CD4-positive, alpha-beta T cell treated with Interleukin-15 for 4 hours (primary cell): ENCODE measurements around the gene SEC24D.
A peak's percentile ranks its signal among the peaks of the same experiment; 100 is the strongest.

Experiments used
- DNase-seq: peaks from one replicate; pipeline ENCODE4 v3.0.0-alpha.2; 2020; ENCODE audit warnings: low spot score

Gene SEC24D

DNA sequence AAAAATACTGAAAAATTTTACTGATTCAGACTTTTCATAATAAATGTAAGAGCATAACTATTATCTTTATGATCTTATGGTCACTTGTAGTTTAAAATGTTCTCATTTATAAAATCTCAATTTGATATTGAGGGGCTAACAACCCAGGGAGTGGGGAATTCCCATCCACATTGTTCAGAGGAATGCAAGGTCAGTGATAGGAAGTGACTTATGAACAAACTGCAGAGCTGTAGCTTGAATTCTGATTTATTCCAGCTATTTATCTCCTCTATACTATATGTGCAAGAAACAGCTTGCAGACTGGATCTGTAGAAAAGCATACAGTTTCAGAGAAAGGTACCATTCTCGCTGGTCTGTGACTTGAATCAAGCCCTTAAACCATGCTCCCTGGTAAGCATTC, 61.6 kb downstream of the SEC24D start:
- DNase-seq: no peak

DNA sequence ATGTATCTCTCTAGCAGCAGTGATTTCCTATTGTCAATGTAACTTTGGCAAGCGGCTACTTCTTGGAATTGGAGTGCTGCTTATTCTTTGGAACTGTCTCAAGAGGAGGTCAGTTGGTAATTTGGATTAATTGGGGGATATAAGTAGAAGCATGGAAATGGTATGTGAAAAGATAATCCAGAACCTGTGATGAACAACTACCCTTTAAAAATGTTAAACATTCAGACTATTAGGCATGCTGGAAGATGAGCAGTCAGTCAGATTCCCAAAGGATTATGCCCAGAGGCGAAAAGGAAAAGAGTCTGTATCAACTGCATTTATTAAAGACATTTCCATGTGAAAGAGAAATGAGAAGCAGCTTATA, 62.5 kb downstream of the SEC24D start:
- no peak for DNase-seq

DNA sequence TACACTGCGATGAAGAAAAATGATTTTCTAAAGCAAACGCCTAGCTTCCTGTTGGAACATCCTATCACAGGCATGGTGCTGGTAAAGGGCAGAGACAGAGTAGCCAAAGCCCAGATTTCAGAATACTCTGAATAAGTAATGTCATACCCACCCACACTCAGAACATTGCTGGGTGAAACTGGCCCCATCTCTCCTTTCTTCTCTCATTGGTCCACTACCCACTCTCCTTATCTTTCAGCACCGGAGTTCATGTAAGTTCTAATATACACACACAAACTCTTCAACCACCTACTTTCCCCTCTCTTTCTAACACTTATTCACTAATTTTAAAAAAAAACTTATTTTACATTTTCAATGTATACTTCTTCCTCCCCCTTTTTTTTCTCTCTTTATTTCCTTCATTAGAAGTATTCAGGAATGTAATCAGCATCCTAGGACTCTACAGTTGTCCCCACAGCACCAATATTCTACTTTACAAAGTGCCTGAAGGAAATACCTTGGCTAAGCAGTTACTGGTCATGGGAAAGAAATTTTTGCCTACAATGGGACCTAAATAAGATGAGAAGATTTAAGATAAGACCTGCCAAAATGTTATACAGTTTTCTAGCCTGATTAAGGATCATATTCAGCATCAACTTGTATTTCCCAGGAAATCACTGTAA, 63.0 kb downstream of the SEC24D start:
- DNase-seq: no peak

DNA sequence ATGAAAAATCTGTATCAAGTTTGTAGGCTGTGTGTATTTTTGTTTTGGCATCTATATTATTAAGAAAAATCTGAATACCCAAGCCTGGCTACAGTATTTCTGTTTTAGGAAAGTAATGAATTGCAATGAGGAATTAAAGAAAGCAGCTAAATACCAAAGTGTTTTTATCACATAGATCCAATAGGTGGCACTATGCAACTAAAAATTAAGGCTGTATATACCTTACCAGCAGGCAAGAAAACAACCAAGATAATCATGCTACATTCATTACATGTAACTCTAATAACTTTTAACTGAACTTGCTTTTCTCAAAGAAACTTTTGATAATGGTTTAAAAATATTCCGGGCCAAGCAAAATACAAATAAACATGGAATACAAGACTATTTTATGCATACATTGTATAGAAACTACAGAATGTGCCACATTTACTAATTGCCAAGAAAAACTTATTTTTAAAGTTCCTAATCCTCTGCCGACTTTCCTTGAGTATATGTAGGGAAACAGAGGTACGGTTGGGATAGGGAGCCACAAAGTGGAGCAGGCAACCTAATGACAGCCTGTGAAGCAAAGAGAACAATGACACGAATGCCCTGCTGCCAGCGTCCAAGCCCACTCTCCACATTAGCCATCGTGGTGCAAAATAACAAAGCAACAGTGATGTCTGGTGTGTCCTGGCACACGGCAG, 63.7 kb downstream of the SEC24D start:
- DNase-seq: peak; percentile 43

DNA sequence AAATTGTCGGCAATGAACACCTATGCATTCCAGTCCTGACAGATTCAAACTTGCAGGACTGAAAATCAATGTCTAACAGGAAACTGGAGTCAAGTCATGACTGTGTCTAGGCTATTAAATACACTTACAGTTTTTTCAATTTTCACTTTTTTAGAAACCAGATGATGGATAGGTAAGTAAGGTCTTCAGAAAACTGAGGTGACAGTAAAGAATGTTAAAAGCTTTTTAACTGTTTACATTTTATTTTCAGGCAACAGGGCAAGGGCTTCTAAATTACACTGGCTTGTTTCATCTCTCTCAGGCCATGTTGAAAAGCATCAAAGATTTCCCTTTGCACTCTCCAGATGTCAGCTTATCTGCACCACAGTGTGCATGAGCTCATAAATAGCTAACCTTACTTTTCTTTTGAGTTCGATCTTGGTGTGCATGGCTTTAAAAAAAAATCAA, 65.2 kb downstream of the SEC24D start:
- no peak for DNase-seq

DNA sequence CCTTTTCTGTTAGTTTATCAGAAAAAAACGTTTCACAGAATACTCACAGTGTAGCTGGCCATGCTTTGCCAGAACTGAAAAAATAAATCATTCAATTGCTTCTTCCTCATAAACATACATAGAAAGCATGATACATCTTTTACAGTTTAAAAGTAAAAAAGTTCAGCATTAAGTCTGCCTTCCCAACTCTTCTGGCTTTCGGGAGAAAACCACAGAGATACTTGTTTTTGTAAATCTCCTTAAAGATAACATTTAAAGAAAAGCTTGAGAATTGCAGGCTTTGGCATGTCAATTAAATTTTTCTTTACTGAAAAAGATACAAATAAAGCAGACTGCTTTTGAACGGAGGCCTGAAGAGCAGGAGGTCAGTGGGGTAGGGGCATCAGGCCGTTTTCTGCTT, 66.8 kb downstream of the SEC24D start:
- DNase-seq: no peak

DNA sequence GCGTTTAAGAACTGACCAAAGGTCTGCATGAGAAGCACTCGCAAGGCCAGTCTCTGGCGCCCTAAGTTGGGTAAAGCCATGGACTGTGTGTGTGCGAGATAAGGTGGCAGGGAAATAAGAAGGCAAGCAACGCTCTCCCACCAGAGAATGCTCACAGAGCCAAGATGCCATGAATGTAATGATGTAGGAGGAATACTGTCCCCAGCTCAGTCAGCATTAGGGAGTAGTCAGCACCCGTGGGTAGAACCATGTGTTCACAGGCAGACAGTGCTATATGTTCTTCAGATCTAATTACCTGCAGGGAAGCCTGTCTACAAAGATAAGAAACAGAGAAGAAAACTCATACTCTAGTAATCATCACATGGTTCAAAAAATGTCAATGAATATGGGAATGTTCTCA, 68.8 kb downstream of the SEC24D start:
- no peak for DNase-seq

DNA sequence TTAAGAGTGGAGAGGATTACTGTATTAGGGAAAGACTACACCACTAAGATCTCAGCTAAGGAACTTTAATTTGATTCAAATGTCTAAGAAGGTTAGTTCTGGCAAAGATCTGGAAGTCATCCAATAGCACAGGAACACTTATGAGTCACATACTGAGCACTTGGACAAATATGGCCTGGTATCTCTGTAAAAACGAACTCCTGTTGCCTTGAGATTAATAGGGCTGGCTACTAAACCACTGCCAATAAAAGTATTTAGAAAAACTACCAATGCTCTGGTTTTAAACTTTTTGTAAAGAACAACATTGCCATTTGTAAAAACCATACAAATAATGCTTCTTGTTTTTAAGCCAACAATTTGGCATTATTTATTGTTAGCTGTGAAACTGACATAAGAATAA, 70.5 kb downstream of the SEC24D start:
- DNase-seq: no peak

DNA sequence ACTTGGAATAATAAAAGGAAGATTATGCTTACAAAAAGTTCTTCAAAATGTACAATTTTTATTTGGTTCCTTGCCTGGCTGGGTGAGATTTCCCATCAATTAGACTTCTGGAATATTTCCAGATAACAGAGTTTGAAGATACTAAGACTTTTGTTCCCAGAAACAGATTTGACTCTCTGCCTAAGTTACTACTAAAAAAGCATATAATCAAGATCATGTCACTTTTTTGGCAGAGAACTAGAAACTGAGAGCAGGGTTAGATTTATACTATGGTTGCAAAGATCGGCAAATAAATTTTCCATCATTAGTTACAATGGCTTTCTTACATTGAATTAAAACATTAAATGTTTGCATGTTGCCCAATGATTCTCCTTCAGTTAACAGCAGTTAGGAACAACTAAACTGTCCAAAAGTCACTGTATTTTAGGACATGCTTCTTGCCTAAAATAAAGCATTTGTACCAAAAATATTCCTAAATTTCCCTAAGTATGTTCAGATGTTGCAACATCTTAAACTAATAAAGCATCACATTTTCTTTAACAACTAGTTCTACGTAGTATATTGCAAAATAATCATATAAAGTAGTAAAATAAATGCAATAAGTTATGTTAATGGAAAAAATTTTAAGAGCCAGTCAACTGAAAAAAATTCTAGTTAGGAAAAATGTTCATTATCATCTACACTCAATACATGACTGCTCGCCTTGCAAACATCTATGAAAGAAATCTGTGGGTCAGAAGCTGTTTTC, 73.0 kb downstream of the SEC24D start:
- no peak for DNase-seq

DNA sequence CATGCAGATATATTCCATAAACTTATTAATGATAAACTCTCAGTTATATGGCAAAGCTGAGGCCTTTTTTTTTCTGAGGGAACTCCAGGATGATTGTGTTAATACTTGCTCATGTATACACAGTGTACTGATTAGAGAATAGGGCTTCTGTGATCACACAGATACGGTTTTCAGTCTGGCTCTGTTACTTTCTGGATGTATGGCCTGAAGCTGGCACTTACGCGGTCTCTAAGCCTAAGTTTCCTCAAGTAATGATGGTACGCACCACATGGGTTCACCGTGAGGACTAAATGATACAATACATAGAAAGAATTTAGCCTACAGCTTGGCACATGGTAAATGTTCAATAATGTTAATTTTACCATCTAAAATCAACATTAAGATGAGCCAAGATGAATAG, 73.8 kb downstream of the SEC24D start:
- no peak for DNase-seq

DNA sequence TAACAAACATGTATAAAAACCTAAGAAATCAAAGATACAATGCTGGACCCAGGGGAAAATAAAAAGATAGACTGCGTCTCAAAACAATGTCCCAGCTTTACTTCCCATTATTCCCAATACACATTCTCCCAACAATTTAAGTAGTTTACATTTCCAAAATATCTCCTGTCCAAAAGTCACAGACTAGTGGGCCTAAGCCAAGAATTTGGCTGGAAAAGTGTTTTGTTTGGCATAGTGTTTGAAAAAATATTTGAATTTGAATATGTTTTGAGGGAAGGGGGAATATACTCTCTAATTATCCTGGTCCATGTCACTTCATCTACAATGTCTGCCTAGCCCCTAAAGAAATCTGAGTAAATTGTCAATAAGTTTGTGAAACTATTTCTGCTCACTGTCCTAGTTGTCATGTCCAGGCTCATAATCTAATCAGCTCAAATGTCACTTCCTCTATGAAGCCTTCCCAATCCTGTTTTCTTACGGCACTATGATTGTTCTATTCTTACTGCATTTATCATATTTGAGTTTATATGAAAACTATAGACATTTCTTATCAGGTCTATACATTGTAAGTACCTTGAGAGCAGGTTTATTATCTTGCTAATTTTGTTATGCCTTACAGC, 74.4 kb downstream of the SEC24D start:
- DNase-seq: no peak

DNA sequence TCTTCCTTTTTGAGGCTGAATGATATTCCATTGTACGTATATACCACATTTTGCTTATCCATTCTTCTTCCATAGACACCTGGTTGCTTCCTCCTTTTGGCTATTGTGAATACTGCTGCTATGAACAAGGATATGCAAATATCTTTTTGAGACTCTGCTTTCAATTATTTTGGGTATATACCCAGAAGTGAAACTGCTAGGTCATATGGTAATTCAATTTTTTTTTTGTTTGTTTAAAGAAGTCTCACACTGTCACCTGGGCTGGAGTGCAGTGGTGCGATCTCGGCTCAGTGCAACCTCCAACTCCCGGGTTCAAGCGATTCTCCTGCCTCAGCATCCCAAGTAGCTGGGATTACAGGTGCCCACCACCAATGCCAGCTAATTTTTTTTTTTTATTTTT, 75.4 kb downstream of the SEC24D start:
- DNase-seq: no peak

DNA sequence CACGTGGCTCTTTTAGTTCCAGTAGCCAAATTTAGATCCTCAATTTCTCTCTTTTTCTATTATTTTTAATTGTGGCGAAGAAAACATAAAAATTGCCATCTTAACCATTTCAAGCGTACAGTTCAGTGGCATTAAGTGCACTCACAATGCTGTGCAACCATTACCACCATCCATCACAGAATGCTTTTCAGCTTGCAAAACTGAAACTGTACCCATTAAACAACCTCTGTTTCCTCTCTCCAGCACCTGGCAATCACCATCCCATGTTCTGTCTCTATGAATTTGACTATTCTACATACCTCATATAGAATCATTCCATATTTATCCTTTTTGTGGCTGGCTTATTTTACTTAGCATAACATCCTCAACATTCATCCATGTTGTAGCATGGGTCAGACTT, 75.8 kb downstream of the SEC24D start:
- no peak for DNase-seq

DNA sequence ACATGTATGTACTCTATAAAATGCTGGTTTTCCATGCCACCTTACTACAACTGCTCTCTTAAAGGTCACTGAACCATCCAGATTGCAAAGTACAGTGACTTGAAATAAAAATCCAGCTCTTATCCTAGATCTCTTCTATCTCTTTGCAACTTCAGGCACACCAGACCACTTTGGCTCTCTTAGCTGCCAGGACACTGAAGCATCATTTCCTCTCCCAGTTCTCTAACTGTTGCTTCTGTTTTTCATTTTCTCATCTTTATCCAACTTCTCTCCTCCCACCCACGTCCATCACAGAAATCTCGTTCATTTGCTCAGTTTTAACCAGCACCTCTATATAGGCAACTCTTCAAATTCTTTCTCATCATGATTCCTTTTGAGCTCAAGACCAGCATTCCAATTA, 76.4 kb downstream of the SEC24D start:
- DNase-seq: no peak

DNA sequence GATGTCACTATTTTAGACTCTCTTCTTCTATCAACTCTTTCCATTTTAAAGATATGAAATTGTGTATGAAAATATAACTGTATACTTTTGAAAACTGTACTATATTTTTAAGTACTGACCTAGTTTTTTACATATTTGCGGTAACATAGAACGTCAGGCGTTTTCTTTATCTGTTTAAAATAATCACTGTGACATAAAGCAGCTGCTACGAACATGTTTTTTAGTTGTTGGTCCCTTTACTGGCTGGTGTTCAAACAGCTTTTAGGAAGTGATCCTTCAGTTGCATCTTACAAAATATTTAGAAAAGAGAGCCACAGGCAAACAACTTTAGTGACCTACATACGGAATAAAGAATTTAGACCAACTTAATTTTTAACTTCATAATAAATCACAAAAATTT, 77.6 kb downstream of the SEC24D start:
- DNase-seq: no peak

DNA sequence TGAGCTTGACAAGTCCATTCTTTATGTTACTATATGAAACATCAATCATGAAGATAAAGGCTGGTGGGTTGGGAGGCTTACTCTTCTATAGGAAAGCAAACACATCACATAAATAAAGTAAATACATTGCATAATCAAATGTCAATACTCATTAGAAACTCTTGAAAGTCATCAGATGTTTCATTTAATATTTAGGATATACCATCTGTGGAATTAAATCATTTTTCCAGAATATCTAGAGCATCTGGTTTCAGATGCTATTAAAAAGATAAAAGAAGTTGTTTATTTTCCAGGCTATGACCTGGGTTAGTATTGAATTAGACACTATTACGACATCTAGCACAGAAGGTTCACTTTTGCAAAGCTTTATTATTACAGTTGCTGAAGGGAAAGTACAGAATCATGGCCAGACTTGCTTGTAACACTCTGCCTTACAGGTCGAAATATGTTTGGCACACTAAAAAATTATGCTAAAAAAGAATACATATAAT, 78.1 kb downstream of the SEC24D start:
- DNase-seq: no peak

DNA sequence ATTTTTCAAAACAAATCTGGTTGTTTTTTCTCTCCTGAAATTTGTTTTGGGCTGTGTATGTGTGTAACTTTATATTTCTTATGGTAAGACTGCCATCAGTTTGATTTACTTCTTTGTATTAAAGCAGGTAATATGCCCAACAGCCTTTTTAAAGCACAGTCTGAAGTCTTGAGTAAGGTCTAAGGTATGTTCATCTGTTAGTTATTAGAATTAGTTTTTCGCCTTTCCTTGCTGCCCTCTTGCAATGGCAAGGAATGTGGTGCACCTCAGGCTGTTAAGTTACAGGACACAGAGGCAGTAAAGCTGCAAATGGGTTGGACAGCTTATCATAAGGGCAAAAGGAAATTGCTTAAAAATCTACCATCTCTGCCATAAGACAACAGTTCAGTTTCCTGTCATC, 79.0 kb downstream of the SEC24D start:
- no peak for DNase-seq

DNA sequence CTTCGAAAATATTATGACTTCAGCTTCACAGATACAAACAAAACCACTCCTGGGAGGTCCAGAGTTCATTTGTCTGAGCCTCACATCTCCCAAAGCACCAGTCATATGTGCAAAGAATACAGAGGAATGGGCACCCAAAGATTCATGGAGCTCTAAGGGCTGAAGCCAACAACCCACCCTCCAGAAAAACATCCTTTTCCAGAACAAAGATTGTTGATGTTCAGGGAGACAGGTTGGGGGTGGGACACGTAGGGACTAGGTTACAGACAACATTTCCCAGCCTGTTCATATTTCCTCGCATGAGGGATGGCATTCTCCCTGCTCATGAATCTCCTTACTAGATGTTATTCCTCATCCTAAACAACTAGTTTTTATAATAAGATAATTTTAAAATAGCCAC, 79.5 kb downstream of the SEC24D start:
- DNase-seq: no peak

DNA sequence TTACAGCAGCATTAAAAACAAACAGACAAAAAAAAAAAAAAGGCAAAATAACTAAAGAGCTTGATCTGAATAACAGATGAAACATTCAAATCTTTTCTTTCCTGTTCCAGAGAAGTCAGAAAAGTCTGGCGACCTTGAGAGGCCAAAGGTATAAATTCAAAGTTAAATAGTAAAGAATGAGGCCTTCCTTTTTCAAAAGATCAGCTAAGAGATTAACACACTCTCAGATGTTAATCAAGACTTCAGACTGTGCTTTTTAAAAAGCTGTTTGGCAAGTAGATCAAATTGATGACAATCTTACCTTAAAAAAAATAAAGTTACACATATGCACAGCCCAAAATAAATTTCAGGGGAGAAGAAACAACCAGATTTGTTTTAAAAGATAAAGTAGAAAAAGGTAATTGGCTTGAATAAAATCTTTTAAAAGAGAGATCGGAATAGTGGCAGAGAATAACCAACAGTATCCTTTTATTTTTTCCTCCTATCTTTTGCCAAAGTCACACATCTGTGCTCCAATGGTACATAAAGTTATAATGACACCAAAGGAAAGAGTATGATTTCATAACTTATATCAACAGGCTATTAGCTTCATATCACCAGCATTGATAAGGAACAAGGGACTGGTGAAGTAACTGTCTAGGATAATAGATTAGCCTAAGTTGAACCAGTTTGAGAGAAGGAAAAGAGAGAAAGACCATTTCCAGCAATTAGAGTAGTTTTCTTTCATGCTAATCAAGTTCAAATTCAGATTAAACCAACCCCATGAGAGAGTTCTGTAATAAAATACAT, 80.3 kb downstream of the SEC24D start:
- DNase-seq: no peak

DNA sequence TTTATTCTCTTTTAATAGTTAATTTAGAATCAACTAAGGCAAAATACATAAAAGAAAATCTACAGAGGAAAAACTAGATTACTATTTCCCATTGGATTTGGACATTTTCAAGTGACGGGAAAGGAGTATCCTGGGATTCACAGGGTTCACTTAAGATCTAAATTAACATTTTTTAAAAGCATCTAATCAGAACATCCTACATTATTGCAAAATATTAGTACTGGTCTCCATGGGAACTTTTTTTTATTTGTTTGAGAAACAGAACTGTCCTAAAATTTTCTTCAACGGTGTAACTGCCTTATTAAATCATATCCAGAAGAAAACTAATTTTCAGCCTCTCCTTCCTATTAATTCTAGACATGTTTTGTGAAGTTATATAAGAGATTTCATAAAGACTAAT, 81.0 kb downstream of the SEC24D start:
- no peak for DNase-seq

DNA sequence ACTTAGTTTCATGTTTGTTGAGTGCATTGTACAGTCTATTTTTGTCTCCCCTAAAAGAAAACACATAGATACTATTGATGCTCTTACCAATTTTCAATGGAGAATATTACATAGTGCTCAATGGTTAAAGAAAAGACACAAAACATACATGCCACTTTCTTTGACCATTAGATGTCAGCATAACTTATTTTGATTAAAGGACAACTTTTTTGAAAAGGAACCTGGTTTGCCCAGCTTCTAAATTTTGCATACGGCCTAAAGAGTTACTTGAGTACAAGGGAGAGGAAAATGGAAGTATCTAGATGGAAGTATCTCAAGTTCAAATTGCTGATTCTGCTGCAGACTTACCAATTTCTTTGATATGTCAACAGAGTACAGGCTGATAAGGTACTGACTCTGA, 82.2 kb downstream of the SEC24D start:
- no peak for DNase-seq

DNA sequence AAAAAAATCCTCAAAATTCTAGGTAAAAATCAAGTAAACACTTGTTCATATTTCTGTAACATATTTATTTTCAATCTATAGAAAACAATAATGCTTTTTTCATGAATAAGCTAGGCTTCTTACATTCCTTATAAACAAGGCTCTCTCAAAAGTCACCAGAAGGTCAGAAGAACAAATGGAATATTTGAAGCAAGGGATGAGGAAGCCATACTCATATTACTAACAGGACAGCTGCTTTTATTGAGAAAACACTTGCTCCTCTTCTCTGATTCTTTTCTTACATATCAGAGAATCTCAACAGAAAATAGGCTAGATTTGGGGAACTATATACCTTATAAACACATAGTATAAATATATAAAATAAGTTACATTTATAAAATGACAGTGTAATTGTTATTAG, 82.8 kb downstream of the SEC24D start:
- DNase-seq: no peak
